Measurements from ENCODE around the gene IL16. TPM values are rescaled to one million over a fixed set of nuclear protein-coding genes. Genes with fewer than 3 reads are reported as not detected.

The IL16 gene
- total and polyA plus RNA-seq, 9 donors: 1.8 to 16.5 (median 9.0) TPM

DNA sequence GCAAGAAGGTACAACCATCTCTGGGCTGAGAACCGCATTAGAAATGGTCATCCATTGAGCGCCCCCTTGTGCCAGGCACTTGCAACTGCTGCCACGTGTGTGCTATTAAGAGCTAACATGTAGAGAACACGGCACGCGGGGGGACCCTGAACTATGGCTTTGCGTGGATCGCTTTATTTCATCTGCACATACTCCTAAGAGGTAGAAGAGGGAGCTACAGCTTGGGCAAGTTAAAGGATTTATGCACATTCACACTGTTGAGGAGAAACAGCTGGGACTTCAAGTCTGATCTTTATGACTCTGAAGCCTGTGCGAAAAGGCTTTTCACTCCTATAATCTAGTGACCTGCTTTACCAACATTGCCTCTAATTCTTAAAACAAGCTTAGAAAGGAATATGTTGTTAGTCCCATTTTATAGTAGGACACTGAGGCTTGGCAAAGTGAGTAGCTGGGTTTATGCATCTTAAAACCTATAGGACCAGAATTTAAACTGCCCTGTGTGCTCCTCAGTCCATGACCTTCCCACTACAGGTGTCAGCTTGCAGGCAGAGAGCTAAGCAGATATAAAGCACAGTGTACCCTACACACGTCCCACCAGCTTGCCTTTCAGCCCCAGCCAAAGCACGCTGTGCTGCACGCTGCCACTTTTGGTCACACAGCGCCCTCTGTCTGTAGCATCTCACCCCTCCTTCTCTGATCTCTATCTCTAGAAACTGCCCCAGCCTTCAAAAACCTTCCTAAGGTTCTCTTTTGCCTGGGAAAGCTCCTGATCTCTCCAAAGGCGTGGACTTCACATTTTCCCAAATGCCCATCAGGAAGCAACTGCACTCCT lies 69.5 kb downstream of the IL16 start:
- peak; percentile 71 to 86 (median 82) for DNase-seq
- H3K4me3 ChIP-seq: no peak overlapping the region
- no peak overlapping the region for H3K27ac ChIP-seq
- intact Hi-C loops (cut with DNase I): loop anchor here (2.0 to 10.0 kb wide), 4 partner anchors 109 to 491 kb away; partner anchors contain the start of gene CEMIP (in 1 of the 4)
- H3K4me1 ChIP-seq (ENCODE audit: insufficient read depth): no peaks in the 10 kb centered on the region
- 9 to 11% (median 10%) methylated on average over 14 of the region's 14 CpGs for WGBS, 3 donors
- no peak for TF ChIP-seq POLR2A (IDR thresholded peaks at IDR 0.05)
- TF ChIP-seq, protein P1, sequence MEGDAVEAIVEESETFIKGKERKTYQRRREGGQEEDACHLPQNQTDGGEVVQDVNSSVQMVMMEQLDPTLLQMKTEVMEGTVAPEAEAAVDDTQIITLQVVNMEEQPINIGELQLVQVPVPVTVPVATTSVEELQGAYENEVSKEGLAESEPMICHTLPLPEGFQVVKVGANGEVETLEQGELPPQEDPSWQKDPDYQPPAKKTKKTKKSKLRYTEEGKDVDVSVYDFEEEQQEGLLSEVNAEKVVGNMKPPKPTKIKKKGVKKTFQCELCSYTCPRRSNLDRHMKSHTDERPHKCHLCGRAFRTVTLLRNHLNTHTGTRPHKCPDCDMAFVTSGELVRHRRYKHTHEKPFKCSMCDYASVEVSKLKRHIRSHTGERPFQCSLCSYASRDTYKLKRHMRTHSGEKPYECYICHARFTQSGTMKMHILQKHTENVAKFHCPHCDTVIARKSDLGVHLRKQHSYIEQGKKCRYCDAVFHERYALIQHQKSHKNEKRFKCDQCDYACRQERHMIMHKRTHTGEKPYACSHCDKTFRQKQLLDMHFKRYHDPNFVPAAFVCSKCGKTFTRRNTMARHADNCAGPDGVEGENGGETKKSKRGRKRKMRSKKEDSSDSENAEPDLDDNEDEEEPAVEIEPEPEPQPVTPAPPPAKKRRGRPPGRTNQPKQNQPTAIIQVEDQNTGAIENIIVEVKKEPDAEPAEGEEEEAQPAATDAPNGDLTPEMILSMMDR (IDR thresholded peaks at IDR 0.05): peak; percentile 61 to 82 (median 71)
- no peak for TF ChIP-seq EP300 (IDR thresholded peaks at IDR 0.05)
- H3K36me3 ChIP-seq: no peaks in the 10 kb centered on the region
- no peaks in the 10 kb centered on the region for H3K27me3 ChIP-seq
- no peaks in the 10 kb centered on the region for H3K9me3 ChIP-seq

DNA sequence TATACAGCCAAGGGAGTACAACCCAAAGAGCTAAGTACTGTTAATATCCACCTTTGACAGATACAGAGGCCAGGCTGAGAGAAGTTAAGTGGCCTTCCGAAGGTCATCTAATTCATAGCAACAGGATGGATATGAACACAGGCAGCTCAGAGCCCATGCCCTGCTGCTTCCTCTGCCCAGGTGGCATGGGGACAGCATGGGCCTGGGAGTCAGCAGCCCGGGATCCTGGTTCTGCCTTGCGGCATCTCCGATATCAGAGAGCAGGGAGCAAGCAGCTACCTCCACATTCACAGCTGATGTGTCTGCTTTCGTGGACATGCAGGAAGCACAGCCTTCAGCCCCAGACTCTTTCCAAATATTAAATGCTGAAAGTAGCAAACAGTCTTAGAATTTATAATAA lies 71.7 kb downstream of the IL16 start:
- H3K36me3 ChIP-seq: no peaks in the 10 kb centered on the region
- no peak for DNase-seq
- H3K4me3 ChIP-seq: no peak overlapping the region
- H3K9me3 ChIP-seq: no peaks in the 10 kb centered on the region
- 88 to 94% (median 91%) methylated on average over 5 of the region's 5 CpGs for WGBS, 3 donors
- TF ChIP-seq, protein P1 (IDR thresholded peaks at IDR 0.05): no peak
- TF ChIP-seq EP300 (IDR thresholded peaks at IDR 0.05) (no peak), POLR2A (IDR thresholded peaks at IDR 0.05) (no peak)
- H3K27ac ChIP-seq: no peak overlapping the region
- no peaks in the 10 kb centered on the region for H3K4me1 ChIP-seq (ENCODE audit: insufficient read depth)
- intact Hi-C loops (cut with DNase I): loop anchor here (5.0 to 10.0 kb wide), 3 partner anchors 111 to 494 kb away; partner anchors contain the start of gene CEMIP (in 1 of the 4)
- H3K27me3 ChIP-seq: no peaks in the 10 kb centered on the region

DNA sequence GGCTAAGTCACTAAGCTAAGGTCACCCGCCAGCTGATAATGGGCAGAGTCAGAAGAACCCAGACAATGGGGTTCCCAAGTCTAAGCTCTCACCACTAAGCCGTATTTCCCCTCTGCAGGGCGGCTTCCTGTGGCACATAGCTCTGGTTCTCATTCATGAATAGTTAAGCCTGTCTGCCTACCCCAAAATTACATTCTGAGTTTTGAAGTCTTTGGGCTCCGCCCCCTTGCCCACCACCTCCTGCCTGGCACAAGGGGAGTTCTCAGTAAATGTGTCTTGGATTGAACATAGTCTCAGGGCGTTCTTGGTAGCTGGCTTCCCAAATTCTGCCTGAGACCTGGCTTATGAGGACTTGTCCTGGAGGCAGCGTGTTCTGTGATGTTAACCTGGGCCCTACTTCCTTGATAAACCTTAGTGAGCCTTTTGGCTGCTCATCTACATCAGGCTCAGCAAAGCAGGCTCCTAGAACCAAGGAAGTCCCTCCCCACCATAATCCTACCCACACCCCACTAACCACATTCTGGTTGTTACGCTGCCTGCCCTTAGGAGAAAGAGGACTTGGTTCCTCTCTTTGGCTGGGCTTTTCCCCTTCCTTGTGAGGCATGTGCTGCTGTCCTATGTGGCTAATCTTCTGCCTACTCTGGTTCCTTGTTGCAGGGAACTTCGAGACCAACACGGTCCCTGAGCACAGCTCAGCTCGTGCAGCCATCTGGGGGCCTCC lies 72.4 kb downstream of the IL16 start:
- DNase-seq: no peak
- Histone ChIP-seq H3K36me3 (no peaks in the 10 kb centered on the region), H3K27ac (no peak overlapping the region), H3K4me3 (no peak overlapping the region), H3K27me3 (no peaks in the 10 kb centered on the region), H3K4me1 (ENCODE audit: insufficient read depth) (no peaks in the 10 kb centered on the region), H3K9me3 (no peaks in the 10 kb centered on the region)
- WGBS, 3 donors: 91 to 95% (median 94%) methylated on average over 10 of the region's 10 CpGs
- TF ChIP-seq, protein P1 (IDR thresholded peaks at IDR 0.05): no peak
- TF ChIP-seq EP300 (IDR thresholded peaks at IDR 0.05) (no peak), POLR2A (IDR thresholded peaks at IDR 0.05) (no peak)
- intact Hi-C loops (cut with DNase I): loop anchor here (5.0 to 10.0 kb wide), 3 partner anchors 112 to 494 kb away; partner anchors contain the start of gene CEMIP (in 1 of the 4)

DNA sequence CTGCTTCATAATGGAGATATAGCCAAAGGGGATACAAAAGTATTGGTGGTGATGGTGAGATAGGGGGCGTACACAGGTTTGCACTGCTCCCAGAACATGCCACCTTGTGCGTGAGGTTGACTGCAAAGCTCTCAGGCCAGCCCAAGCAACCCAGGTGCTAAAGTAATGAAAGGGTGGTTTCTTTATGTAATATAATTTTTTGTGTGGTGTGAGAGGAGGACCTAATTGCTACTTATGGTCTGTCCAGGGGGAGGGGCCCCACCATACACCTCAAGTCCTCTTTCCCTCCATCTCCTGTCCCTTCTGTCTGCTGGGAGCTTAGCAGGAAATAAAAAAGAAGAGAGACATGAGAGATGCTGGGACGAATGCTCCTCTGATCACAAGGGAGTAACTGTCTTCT lies 73.5 kb downstream of the IL16 start:
- Histone ChIP-seq H3K27ac (no peak overlapping the region), H3K36me3 (no peaks in the 10 kb centered on the region), H3K4me1 (ENCODE audit: insufficient read depth) (no peaks in the 10 kb centered on the region), H3K9me3 (no peaks in the 10 kb centered on the region), H3K27me3 (no peaks in the 10 kb centered on the region), H3K4me3 (no peak overlapping the region)
- no peak for TF ChIP-seq POLR2A (IDR thresholded peaks at IDR 0.05)
- DNase-seq: no peak
- 87 to 90% (median 88%) methylated on average over 3 of the region's 3 CpGs for WGBS, 3 donors
- intact Hi-C loops (cut with DNase I): loop anchor here in 2 of 4 donors (5.0 to 10.0 kb wide), 2 partner anchors 132 to 135 kb away; no protein-coding TSS in a partner anchor
